ENCODE measurements around the gene TBL1X. TPM values are rescaled to one million over a fixed set of nuclear protein-coding genes. Genes with fewer than 3 reads are reported as not detected.

Gene TBL1X
- total and polyA plus RNA-seq, 8 donors: 2.4 to 16.6 (median 9.3) TPM

GRCh38 chrX:9522378-9523155 lies 57.7 kb downstream of the TBL1X start:
- Histone ChIP-seq H3K36me3 (no peaks in the 10 kb centered on the region), H3K27me3 (no peaks in the 10 kb centered on the region), H3K4me1 (no peaks in the 10 kb centered on the region), H3K4me3 (no peak overlapping the region), H3K27ac (no peak overlapping the region), H3K9me3 (no peaks in the 10 kb centered on the region)
- no peak for ATAC-seq
- WGBS, 2 donors: 75 to 82% methylated on average over 7 of the region's 7 CpGs
- no peak for TF ChIP-seq CTCF (IDR thresholded peaks at IDR 0.05)
- no peak for FAIRE-seq
- intact Hi-C loops (cut with DNase I): no loop called here
- no peak for DNase-seq

- no peak for ATAC-seq
- TF ChIP-seq CTCF (IDR thresholded peaks at IDR 0.05): no peak
- H3K9me3 ChIP-seq: no peaks in the 10 kb centered on the region
- no peaks in the 10 kb centered on the region for H3K36me3 ChIP-seq
- H3K27me3 ChIP-seq: no peaks in the 10 kb centered on the region
- no peak for DNase-seq
- FAIRE-seq: no peak
- H3K4me3 ChIP-seq: no peak overlapping the region
- intact Hi-C loops (cut with DNase I): no loop called here
- 43 to 56% methylated on average over 8 of the region's 8 CpGs for WGBS, 2 donors
- no peak overlapping the region for H3K27ac ChIP-seq
- no peaks in the 10 kb centered on the region for H3K4me1 ChIP-seq
Observed at GRCh38 chrX:9525511-9526248, 60.8 kb downstream of the TBL1X start.

- no peaks in the 10 kb centered on the region for H3K9me3 ChIP-seq
- WGBS, 2 donors: 62 to 89% methylated on average over 14 of the region's 14 CpGs
- no peak for TF ChIP-seq CTCF (IDR thresholded peaks at IDR 0.05)
- no peak for DNase-seq
- no peaks in the 10 kb centered on the region for H3K4me1 ChIP-seq
- no peak overlapping the region for H3K4me3 ChIP-seq
- no peaks in the 10 kb centered on the region for H3K36me3 ChIP-seq
- intact Hi-C loops (cut with DNase I): no loop called here
- no peak overlapping the region for H3K27ac ChIP-seq
- H3K27me3 ChIP-seq: no peaks in the 10 kb centered on the region
- no peak for FAIRE-seq
- ATAC-seq: no peak
Observed at GRCh38 chrX:9526965-9527364, 62.1 kb downstream of the TBL1X start.

GRCh38 chrX:9528498-9528897 lies 63.6 kb downstream of the TBL1X start:
- no peak for DNase-seq
- no peak overlapping the region for H3K27ac ChIP-seq
- no peak for FAIRE-seq
- no peaks in the 10 kb centered on the region for H3K9me3 ChIP-seq
- H3K4me1 ChIP-seq: no peaks in the 10 kb centered on the region
- no peak for TF ChIP-seq CTCF (IDR thresholded peaks at IDR 0.05)
- intact Hi-C loops (cut with DNase I): no loop called here
- no peaks in the 10 kb centered on the region for H3K27me3 ChIP-seq
- no peaks in the 10 kb centered on the region for H3K36me3 ChIP-seq
- WGBS, 2 donors: 60 to 91% methylated on average over 7 of the region's 7 CpGs
- no peak for ATAC-seq
- no peak overlapping the region for H3K4me3 ChIP-seq

- no peak for TF ChIP-seq CTCF (IDR thresholded peaks at IDR 0.05)
- Histone ChIP-seq H3K4me1 (no peaks in the 10 kb centered on the region), H3K9me3 (no peaks in the 10 kb centered on the region), H3K27me3 (no peaks in the 10 kb centered on the region), H3K27ac (no peak overlapping the region), H3K36me3 (no peaks in the 10 kb centered on the region), H3K4me3 (no peak overlapping the region)
- ATAC-seq (no peak), FAIRE-seq (no peak), DNase-seq (no peak)
- intact Hi-C loops (cut with DNase I): no loop called here
- WGBS, 2 donors: 55 to 77% methylated on average over 4 of the region's 4 CpGs
Observed at GRCh38 chrX:9529223-9529622, 64.4 kb downstream of the TBL1X start.

All from pancreas (tissue), 10 donors.